HepG2 (cell line): ENCODE measurements around the gene IFI30. TPM values are rescaled to one million over a fixed set of nuclear protein-coding genes. Genes with fewer than 3 reads are reported as not detected.

Experiments
- BATF2 ChIP-seq: sonication (generic); formaldehyde crosslinking; IDR thresholded peaks from 2 replicates; pipeline ENCODE4 v1.8.0; 2022; ENCODE audit warnings: mild to moderate bottlenecking, missing genetic modification reagents, moderate library complexity
- GRHL1 ChIP-seq: sonication (generic); formaldehyde crosslinking; conservative IDR thresholded peaks from 2 replicates; pipeline ENCODE4 v1.8.0; 2022; ENCODE audit warnings: missing genetic modification reagents
- HOXA7 ChIP-seq: sonication (generic); formaldehyde crosslinking; IDR thresholded peaks from 2 replicates; pipeline ENCODE4 v1.8.1; 2022; ENCODE audit warnings: mild to moderate bottlenecking, missing genetic modification reagents, moderate library complexity
- NRL ChIP-seq: sonication (generic); formaldehyde crosslinking; IDR thresholded peaks from 2 replicates; pipeline ENCODE4 v1.5.0; 2020; ENCODE audit warnings: missing genetic modification reagents, mild to moderate bottlenecking, moderate library complexity, borderline replicate concordance
- POLR2G ChIP-seq: fragments of 200-400 bp; formaldehyde crosslinking; IDR thresholded peaks from 2 replicates; pipeline ENCODE4 v1.6.1; 2018; ENCODE audit warnings: mild to moderate bottlenecking, low read depth, low read length, moderate library complexity
- PRDM15 ChIP-seq: sonication (generic); formaldehyde crosslinking; IDR thresholded peaks from 2 replicates; pipeline ENCODE4 v1.4.0; 2020; ENCODE audit warnings: missing genetic modification reagents
- TMF1 ChIP-seq: sonication (generic); formaldehyde crosslinking; IDR thresholded peaks from 2 replicates; pipeline ENCODE4 v1.8.1; 2022; ENCODE audit warnings: low read depth, missing genetic modification reagents
- ZNF354B ChIP-seq: sonication (generic); formaldehyde crosslinking; IDR thresholded peaks from 2 replicates; pipeline ENCODE4 v1.8.0; 2022; ENCODE audit warnings: mild to moderate bottlenecking, missing genetic modification reagents
- ZNF574 ChIP-seq: sonication (generic); formaldehyde crosslinking; IDR thresholded peaks from 2 replicates; pipeline ENCODE4 v1.4.0; 2020; ENCODE audit warnings: missing genetic modification reagents
- ZNF749 ChIP-seq: sonication (generic); formaldehyde crosslinking; IDR thresholded peaks from 2 replicates; pipeline ENCODE4 v1.8.0; 2022; ENCODE audit warnings: mild to moderate bottlenecking, missing genetic modification reagents, moderate library complexity, borderline replicate concordance
- ZNF780A ChIP-seq: sonication (generic); formaldehyde crosslinking; IDR thresholded peaks from 2 replicates; pipeline ENCODE4 v1.8.0; 2022; ENCODE audit warnings: mild to moderate bottlenecking, missing genetic modification reagents, moderate library complexity
- ZSCAN20 ChIP-seq: sonication (generic); formaldehyde crosslinking; IDR thresholded peaks from 2 replicates; pipeline ENCODE4 v1.4.0; 2020; ENCODE audit warnings: missing genetic modification reagents, mild to moderate bottlenecking, borderline replicate concordance
- polyA plus RNA-seq, 8 experiments: library from polyadenylated mRNA; depleted of rRNA in 3 of 8; stranded (reverse) in 7 of 8; unstranded in 1 of 8; fragments of >200 nt; fragmentation: Illumina TruSeq in 4 of 8; extraction: Trizol in 4 of 8; gene quantifications; 2 replicates each; pipeline versions ENCODE4 v1.2.1 to v1.2.3, GENCODE V29; 2011 to 2016; ENCODE audit warnings: low read depth in 4 of 8, missing spikeins in 1 of 8, mixed read lengths in 1 of 8; ENCODE audit not compliant: insufficient read depth in 1 of 8
- total RNA-seq, 5 experiments: library from RNA; depleted of rRNA; stranded (reverse); fragments of >200 nt; fragmentation: Illumina TruSeq; extraction: Trizol; gene quantifications; 2 replicates each; pipeline ENCODE4 v1.2.3, GENCODE V29; 2016; ENCODE audit warnings: low read depth in 1 of 5
- TF ChIP-seq, protein P1 (sequence below): sonication (generic); formaldehyde crosslinking; IDR thresholded peaks from 2 replicates; pipeline ENCODE4; 2020; ENCODE audit warnings: missing genetic modification reagents, mild to moderate bottlenecking, borderline replicate concordance

The IFI30 gene
- total and polyA plus RNA-seq, 2 of the 13 experiments (the other 11 are each of a cell fraction or from before 2014, with no cell fraction given): 25.0 to 79.4 TPM

- TF ChIP-seq PRDM15 (CRISPR knock-in tag) (no peak), ZNF780A (CRISPR knock-in tag) (no peak), BATF2 (CRISPR knock-in tag) (no peak), NRL (CRISPR knock-in tag) (no peak; the same call in none of the 2 replicates), ZNF354B (CRISPR knock-in tag) (no peak), HOXA7 (CRISPR knock-in tag) (no peak), ZNF749 (CRISPR knock-in tag) (no peak), ZSCAN20 (CRISPR knock-in tag) (no peak), GRHL1 (CRISPR knock-in tag) (no peak), POLR2G (peak; percentile 80), TMF1 (CRISPR knock-in tag) (0 out of 2 replicates have a peak, but pooled peaks have one; percentile 36), ZNF574 (no peak)
- TF ChIP-seq, protein P1, sequence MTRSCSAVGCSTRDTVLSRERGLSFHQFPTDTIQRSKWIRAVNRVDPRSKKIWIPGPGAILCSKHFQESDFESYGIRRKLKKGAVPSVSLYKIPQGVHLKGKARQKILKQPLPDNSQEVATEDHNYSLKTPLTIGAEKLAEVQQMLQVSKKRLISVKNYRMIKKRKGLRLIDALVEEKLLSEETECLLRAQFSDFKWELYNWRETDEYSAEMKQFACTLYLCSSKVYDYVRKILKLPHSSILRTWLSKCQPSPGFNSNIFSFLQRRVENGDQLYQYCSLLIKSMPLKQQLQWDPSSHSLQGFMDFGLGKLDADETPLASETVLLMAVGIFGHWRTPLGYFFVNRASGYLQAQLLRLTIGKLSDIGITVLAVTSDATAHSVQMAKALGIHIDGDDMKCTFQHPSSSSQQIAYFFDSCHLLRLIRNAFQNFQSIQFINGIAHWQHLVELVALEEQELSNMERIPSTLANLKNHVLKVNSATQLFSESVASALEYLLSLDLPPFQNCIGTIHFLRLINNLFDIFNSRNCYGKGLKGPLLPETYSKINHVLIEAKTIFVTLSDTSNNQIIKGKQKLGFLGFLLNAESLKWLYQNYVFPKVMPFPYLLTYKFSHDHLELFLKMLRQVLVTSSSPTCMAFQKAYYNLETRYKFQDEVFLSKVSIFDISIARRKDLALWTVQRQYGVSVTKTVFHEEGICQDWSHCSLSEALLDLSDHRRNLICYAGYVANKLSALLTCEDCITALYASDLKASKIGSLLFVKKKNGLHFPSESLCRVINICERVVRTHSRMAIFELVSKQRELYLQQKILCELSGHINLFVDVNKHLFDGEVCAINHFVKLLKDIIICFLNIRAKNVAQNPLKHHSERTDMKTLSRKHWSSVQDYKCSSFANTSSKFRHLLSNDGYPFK (CRISPR knock-in tag): no peak
These were observed 20.6 kb upstream of the IFI30 start, which contains the start of gene PIK3R2 (continued) for GRCh38 chr19:18152817-18153555.
